ENCODE data around the gene ABTB1.

- TF ChIP-seq CTCF (IDR thresholded peaks at IDR 0.05; ENCODE audit: low read depth, low read length), result no peak
- TF ChIP-seq EZH2phosphoT487 (IDR thresholded peaks at IDR 0.05; ENCODE audit: low read depth), result no peak
These were observed 3.7 kb downstream of the ABTB1 start for GRCh38 chr3:127676456-127676855.

All from OCI-LY3 (cell line).